K562 (cell line): Measurements from ENCODE around the gene LRRC47. TPM values are rescaled to one million over a fixed set of nuclear protein-coding genes. Genes with fewer than 3 reads are reported as not detected.

ENCODE experiments used
- ARID2 ChIP-seq: fragments of 450-650 bp; IDR thresholded peaks from 2 replicates; pipeline ENCODE4 v1.6.1; 2017; ENCODE audit warnings: antibody characterized with exemption, mild to moderate bottlenecking
- C11orf30 ChIP-seq: fragments of 450-650 bp; IDR thresholded peaks from 2 replicates; pipeline ENCODE4 v1.6.1; 2016; ENCODE audit warnings: low read depth, mild to moderate bottlenecking
- FOXP4 ChIP-seq: sonication (generic); formaldehyde crosslinking; IDR thresholded peaks from 2 replicates; pipeline ENCODE4 v1.8.0; 2022; ENCODE audit warnings: mild to moderate bottlenecking, missing genetic modification reagents, borderline replicate concordance
- HNRNPK ChIP-seq: fragments of 200-400 bp; formaldehyde crosslinking; IDR thresholded peaks from one replicate; pipeline ENCODE4 v1.6.1; 2018; ENCODE audit warnings: mild to moderate bottlenecking, low read depth, low read length; ENCODE audit not compliant: poor library complexity, severe bottlenecking
- HNRNPLL ChIP-seq: fragments of 200-400 bp; formaldehyde crosslinking; IDR thresholded peaks from 2 replicates; pipeline ENCODE4 v1.6.1; 2017; ENCODE audit warnings: low read length, low read depth, mild to moderate bottlenecking; ENCODE audit not compliant: poor library complexity, severe bottlenecking
- PTBP1 ChIP-seq: fragments of 200-400 bp; formaldehyde crosslinking; IDR thresholded peaks from 2 replicates; pipeline ENCODE4 v1.6.1; 2017; ENCODE audit warnings: low read depth, low read length
- SAP30 ChIP-seq: fragments of 200-600 bp; sonication (generic); IDR thresholded peaks from 2 replicates; pipeline ENCODE4 v1.6.1; 2012; ENCODE audit warnings: borderline replicate concordance, low read depth, mild to moderate bottlenecking, moderate library complexity, low read length, control low read depth, inconsistent platforms; ENCODE audit not compliant: insufficient read depth, poor library complexity, severe bottlenecking
- SFPQ ChIP-seq: fragments of 200-400 bp; formaldehyde crosslinking; IDR thresholded peaks from 2 replicates; pipeline ENCODE4 v1.6.1; 2017; ENCODE audit warnings: mild to moderate bottlenecking, low read depth, low read length, moderate library complexity
- STAT5A ChIP-seq: IDR thresholded peaks from 2 replicates; pipeline ENCODE4 v1.6.1; 2012; ENCODE audit warnings: low read length, inconsistent platforms, borderline replicate concordance
- TCF7L2 ChIP-seq: fragments of 150-350 bp; IDR thresholded peaks from 2 replicates; pipeline ENCODE4 v1.6.1; 2016; ENCODE audit warnings: low read depth, mild to moderate bottlenecking, low read length, moderate library complexity
- TEAD4 ChIP-seq, 2 experiments: sonication (generic) in 1 of 2; formaldehyde crosslinking in 1 of 2; IDR thresholded peaks; 2 replicates each; pipeline versions ENCODE4 v1.6.1 to v1.8.0; 2012 to 2022; ENCODE audit warnings: borderline replicate concordance in 1 of 2, inconsistent platforms in 1 of 2, low read length in 1 of 2, mild to moderate bottlenecking in 1 of 2, missing genetic modification reagents in 1 of 2
- TSC22D4 ChIP-seq: fragments of 450-650 bp; IDR thresholded peaks from 2 replicates; pipeline ENCODE4 v1.6.1; 2016; ENCODE audit warnings: missing genetic modification characterization, missing biosample characterization, control low read depth
- ZNF212 ChIP-seq: fragments of 450-650 bp; formaldehyde crosslinking; IDR thresholded peaks from 2 replicates; pipeline ENCODE4 v1.4.0; 2020; ENCODE audit warnings: mild to moderate bottlenecking
- ZNF354B ChIP-seq: fragments of 250-450 bp; sonication (Bioruptor Pico); IDR thresholded peaks from 2 replicates; pipeline ENCODE4 v1.4.0; 2020
- polyA plus RNA-seq, 8 experiments: library from polyadenylated mRNA; depleted of rRNA in 4 of 8; stranded (reverse) in 5 of 8; unstranded in 3 of 8; fragments of >200 nt; fragmentation: Nextera tagmentation in 2 of 8; fragmentation: Illumina TruSeq in 1 of 8; extraction: Ambion mirVana in 2 of 8; extraction: Trizol in 1 of 8; gene quantifications; 2 replicates each; pipeline versions ENCODE4 v1.2.1 to v1.2.3, GENCODE V29; 2011 to 2014; ENCODE audit warnings: inconsistent platforms in 1 of 8, missing spikeins in 1 of 8
- total RNA-seq, 7 experiments: library from RNA; depleted of rRNA in 6 of 7; stranded (reverse); fragments of >200 nt in 6 of 7; fragmentation: Illumina TruSeq in 2 of 7; extraction: Trizol in 2 of 7; gene quantifications; 2 replicates each; pipeline versions ENCODE4 v1.2.1 to v1.2.3, GENCODE V29; 2011 to 2021; ENCODE audit warnings: low replicate concordance in 1 of 7
- TF ChIP-seq, protein P1 (sequence below): sonication (generic); formaldehyde crosslinking; IDR thresholded peaks from 2 replicates; pipeline ENCODE4 v1.9.0; 2022; ENCODE audit warnings: mild to moderate bottlenecking, missing genetic modification reagents
- TF ChIP-seq, protein P2 (sequence below): sonication (generic); formaldehyde crosslinking; IDR thresholded peaks from 2 replicates; pipeline ENCODE4 v1.9.0; 2022; ENCODE audit warnings: mild to moderate bottlenecking, missing genetic modification reagents
- TF ChIP-seq, protein P3 (sequence below): sonication (generic); formaldehyde crosslinking; IDR thresholded peaks from 2 replicates; pipeline ENCODE4 v1.8.0; 2022; ENCODE audit warnings: mild to moderate bottlenecking, missing genetic modification reagents

The LRRC47 gene
- total and polyA plus RNA-seq, 9 of the 15 experiments (the other 6 are each of a cell fraction or from before 2014, with no cell fraction given) = 4.6 to 68.0 (median 35.9) TPM

DNA sequence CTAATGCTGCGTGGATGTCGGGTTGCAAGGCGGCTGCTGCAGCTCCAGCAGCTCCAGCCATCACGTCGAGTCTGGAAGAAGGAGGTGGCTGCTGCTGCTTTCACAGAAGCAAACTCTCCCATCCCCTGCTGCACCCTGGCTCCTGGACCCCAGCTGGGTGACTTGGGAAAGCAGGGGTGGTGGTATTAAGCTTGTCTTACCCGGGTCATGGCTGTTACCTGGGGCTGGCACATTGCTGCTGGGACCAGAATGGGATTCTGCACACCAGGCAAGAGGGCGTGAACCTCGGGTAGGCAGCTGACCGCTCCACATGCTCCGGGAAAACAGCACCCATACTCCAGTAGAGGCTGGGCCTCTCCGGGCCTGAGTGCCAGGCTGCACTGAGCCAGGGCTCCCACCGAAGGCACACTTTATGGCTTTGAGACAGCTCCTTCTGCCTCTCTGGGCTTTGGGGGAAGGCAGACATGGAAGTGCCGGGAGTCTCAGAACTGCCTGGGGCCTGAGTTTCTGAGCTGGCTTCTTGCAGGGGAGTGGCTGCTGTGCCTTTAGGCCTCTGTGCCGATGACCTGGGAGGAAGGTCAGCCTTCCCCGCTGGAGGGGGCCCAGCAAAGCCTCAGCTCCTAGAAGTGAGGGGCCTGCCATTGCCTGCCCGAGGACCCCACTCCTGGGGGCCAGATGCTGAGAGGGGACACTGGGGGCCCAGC is 22.6 kb downstream of the LRRC47 start (continued):
- TF ChIP-seq STAT5A (no peak), TSC22D4 (tag) (no peak), C11orf30 (no peak), ARID2 (no peak), TCF7L2 (no peak), TEAD4 (IDR thresholded peaks at IDR 0.05; ENCODE audit: low read length) (no peak), TEAD4 (CRISPR knock-in tag; IDR thresholded peaks at IDR 0.05; ENCODE audit: borderline replicate concordance) (no peak), HNRNPLL (peak; percentile 39), ZNF212 (CRISPR knock-in tag) (no peak), SFPQ (no peak), ZNF354B (CRISPR knock-in tag) (no peak), HNRNPK (no peak), PTBP1 (no peak), FOXP4 (CRISPR knock-in tag) (no peak), SAP30 (peak; percentile 80)
- TF ChIP-seq, protein P1, sequence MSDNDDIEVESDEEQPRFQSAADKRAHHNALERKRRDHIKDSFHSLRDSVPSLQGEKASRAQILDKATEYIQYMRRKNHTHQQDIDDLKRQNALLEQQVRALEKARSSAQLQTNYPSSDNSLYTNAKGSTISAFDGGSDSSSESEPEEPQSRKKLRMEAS = peak; percentile 31
- TF ChIP-seq, protein P2, sequence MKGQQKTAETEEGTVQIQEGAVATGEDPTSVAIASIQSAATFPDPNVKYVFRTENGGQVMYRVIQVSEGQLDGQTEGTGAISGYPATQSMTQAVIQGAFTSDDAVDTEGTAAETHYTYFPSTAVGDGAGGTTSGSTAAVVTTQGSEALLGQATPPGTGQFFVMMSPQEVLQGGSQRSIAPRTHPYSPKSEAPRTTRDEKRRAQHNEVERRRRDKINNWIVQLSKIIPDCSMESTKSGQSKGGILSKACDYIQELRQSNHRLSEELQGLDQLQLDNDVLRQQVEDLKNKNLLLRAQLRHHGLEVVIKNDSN (CRISPR knock-in tag) = no peak
- TF ChIP-seq, protein P3, sequence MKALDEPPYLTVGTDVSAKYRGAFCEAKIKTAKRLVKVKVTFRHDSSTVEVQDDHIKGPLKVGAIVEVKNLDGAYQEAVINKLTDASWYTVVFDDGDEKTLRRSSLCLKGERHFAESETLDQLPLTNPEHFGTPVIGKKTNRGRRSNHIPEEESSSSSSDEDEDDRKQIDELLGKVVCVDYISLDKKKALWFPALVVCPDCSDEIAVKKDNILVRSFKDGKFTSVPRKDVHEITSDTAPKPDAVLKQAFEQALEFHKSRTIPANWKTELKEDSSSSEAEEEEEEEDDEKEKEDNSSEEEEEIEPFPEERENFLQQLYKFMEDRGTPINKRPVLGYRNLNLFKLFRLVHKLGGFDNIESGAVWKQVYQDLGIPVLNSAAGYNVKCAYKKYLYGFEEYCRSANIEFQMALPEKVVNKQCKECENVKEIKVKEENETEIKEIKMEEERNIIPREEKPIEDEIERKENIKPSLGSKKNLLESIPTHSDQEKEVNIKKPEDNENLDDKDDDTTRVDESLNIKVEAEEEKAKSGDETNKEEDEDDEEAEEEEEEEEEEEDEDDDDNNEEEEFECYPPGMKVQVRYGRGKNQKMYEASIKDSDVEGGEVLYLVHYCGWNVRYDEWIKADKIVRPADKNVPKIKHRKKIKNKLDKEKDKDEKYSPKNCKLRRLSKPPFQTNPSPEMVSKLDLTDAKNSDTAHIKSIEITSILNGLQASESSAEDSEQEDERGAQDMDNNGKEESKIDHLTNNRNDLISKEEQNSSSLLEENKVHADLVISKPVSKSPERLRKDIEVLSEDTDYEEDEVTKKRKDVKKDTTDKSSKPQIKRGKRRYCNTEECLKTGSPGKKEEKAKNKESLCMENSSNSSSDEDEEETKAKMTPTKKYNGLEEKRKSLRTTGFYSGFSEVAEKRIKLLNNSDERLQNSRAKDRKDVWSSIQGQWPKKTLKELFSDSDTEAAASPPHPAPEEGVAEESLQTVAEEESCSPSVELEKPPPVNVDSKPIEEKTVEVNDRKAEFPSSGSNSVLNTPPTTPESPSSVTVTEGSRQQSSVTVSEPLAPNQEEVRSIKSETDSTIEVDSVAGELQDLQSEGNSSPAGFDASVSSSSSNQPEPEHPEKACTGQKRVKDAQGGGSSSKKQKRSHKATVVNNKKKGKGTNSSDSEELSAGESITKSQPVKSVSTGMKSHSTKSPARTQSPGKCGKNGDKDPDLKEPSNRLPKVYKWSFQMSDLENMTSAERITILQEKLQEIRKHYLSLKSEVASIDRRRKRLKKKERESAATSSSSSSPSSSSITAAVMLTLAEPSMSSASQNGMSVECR (CRISPR knock-in tag) = peak; percentile 9; the same call in 1 of the 2 replicates
